ENCODE measurements around the gene PIGL. TPM values are rescaled to one million over a fixed set of nuclear protein-coding genes. Genes with fewer than 3 reads are reported as not detected.

PIGL gene
- total RNA-seq, 2 donors from 2014 or later = 35.5 to 38.7 TPM

DNA sequence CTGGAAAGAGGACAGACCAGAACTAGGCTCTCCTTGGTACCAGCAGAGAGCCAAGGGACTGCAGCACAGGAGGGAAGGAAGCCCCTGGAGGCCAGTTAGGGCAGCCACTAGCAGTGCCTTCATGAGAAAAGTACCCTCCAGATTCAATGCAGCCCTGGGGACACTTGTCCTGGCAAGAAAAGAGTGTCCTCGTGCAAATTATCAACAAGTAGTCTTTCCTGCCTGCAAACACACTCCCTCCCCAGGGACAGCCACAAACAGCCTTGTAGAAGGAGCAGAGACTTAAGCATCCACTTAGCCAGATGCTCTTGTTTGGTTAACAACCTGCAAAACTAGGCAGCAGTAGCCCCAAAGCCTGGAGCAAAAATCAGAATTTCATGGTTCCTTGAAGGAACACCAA is 112.0 kb downstream of the PIGL start:
- no peak for ATAC-seq (replicated peaks)
- H3K36me3 Mint-ChIP-seq (ENCODE audit: low read depth) = peaks cover 25% of the 10 kb centered on the region
- no peak overlapping the region for H3K27ac Mint-ChIP-seq
- H3K9me3 Mint-ChIP-seq = no peaks in the 10 kb centered on the region
- H3K4me3 Mint-ChIP-seq = no peak overlapping the region
- H3K27me3 Mint-ChIP-seq = no peaks in the 10 kb centered on the region
- H3K4me1 Mint-ChIP-seq = peaks cover 5% of the 10 kb centered on the region

DNA sequence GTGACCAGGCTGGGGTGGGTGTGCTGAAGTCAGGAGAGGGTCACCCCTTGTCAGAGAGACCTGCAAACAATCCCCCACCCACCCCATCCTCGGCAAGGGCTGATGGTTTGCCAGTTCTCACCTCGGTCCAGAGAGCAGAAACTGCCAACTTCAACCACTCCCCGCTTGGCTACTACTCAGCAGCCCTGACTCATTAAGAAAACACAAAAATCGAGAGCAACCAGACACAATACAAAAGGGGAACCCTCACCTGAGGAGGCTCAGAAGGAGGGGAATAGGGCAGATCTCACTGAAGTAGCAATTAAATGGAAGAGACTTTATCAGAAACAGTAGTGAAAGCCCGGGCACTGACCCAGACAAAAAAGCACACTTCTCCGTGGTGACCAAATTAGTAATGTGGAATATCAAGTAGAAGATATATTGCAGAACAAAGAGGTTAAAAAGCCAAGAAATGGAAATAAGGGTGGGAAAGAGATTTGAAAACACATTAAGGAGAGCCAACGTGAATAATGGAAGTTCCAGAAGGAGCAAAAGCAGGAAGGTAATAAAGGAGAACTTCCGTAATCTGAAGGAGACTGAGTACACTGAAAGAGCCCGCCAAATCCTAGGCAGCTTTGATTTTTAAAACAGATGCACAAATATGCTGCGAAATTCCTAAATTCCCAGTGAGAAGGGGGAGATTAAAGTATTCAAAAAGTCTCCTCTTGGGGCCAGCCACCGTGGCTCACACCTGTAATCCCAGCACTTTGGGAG is 112.7 kb downstream of the PIGL start:
- Mint-ChIP-seq H3K27me3 (no peaks in the 10 kb centered on the region), H3K36me3 (ENCODE audit: low read depth) (peaks cover 25% of the 10 kb centered on the region), H3K9me3 (no peaks in the 10 kb centered on the region), H3K4me3 (no peak overlapping the region), H3K4me1 (peaks cover 5% of the 10 kb centered on the region), H3K27ac (no peak overlapping the region)
- ATAC-seq (replicated peaks) = no peak

DNA sequence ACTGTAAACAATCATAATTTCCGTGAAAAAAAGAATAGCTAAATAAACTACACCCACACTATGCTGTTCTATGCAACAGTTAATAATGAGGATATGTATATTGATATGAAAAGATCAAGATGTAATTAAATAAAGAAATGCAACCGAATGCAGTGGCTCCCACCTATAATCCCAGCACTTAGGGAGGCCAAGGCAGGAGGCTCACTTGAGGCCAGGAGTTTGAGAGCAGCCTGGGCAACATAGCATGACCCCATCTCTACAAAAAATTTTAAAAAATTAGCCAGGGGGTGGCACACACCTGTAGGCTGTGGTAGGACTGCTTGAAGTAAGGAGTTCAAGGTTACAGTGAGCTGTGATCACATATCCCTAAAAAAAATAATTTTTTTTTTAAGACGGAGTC is 121.4 kb downstream of the PIGL start:
- Mint-ChIP-seq H3K36me3 (ENCODE audit: low read depth) (peaks cover 13% of the 10 kb centered on the region), H3K4me3 (no peak overlapping the region), H3K4me1 (no peaks in the 10 kb centered on the region), H3K9me3 (no peaks in the 10 kb centered on the region), H3K27ac (no peak overlapping the region), H3K27me3 (no peaks in the 10 kb centered on the region)
- ATAC-seq (replicated peaks) = no peak

DNA sequence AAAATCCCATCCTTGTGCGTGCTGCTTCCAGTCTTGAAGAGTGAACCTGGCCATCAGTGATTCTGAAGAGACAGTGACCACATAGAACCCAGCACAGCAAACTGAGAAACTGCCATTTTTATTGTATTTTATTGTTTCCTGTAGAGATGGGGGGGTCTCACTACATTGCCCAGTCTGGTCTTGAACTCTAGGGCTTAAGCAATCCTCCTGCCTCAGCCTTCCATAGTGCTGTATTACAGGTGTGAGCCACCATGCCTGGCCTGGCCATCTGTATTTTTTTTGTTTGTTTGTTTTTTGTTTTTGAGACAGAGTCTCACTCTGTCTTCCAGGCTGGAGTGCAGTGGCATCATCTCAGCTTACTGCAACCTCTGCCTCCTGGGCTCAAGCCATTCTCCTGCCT is 122.4 kb downstream of the PIGL start:
- no peaks in the 10 kb centered on the region for H3K9me3 Mint-ChIP-seq
- no peak for ATAC-seq (replicated peaks)

DNA sequence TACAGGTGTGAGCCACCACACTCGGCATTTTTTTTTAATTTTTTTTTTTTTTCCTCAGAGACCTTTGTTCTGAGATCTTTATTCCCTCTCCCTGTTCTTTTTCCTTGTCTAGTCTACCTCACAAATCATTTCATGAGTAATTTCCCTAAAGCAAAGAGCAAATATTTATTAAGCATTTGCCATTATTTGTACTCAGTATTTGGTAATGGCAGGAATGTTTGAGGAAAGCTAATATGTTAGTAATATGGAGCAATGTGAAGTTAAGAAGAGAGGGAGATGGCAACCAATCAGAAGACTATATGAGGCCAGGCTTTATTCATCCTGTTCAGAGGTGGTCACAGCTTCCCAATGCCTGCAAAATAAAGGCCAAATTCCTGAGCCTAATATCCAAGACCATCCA is 122.9 kb downstream of the PIGL start:
- no peak overlapping the region for H3K4me3 Mint-ChIP-seq
- no peaks in the 10 kb centered on the region for H3K9me3 Mint-ChIP-seq
- H3K36me3 Mint-ChIP-seq (ENCODE audit: low read depth) = peaks cover 25% of the 10 kb centered on the region
- no peaks in the 10 kb centered on the region for H3K27me3 Mint-ChIP-seq
- no peak overlapping the region for H3K27ac Mint-ChIP-seq
- no peak for ATAC-seq (replicated peaks)
- H3K4me1 Mint-ChIP-seq = no peaks in the 10 kb centered on the region

More for the DNA sequence above, 122.4 kb downstream of the PIGL start:
- Mint-ChIP-seq H3K4me1 (no peaks in the 10 kb centered on the region), H3K4me3 (no peak overlapping the region), H3K27me3 (no peaks in the 10 kb centered on the region), H3K27ac (no peak overlapping the region), H3K36me3 (ENCODE audit: low read depth) (peaks cover 24% of the 10 kb centered on the region)

DNA sequence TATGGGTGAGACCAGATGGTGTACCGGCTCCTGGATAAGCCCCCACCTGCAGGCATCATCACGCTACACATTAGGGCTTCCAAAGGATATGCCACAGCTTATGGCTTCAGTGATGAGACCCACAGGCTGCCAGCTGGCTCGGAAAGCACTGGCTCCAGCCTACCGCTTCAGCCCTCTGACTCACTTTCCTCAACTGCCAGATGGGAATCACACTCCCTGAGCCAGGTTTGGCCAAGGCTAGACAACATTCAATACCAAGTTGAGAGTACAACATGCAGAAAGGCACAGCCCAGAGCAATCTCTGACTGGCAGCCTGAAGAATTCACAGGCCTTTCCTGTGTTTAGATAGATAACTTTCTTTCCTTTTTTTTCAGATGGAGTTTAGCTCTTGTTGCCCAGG is 126.0 kb downstream of the PIGL start:
- no peak overlapping the region for H3K4me3 Mint-ChIP-seq
- no peak overlapping the region for H3K27ac Mint-ChIP-seq
- no peaks in the 10 kb centered on the region for H3K9me3 Mint-ChIP-seq
- H3K4me1 Mint-ChIP-seq = no peaks in the 10 kb centered on the region
- H3K36me3 Mint-ChIP-seq (ENCODE audit: low read depth) = peaks cover 34% of the 10 kb centered on the region
- ATAC-seq (replicated peaks) = no peak
- no peaks in the 10 kb centered on the region for H3K27me3 Mint-ChIP-seq

DNA sequence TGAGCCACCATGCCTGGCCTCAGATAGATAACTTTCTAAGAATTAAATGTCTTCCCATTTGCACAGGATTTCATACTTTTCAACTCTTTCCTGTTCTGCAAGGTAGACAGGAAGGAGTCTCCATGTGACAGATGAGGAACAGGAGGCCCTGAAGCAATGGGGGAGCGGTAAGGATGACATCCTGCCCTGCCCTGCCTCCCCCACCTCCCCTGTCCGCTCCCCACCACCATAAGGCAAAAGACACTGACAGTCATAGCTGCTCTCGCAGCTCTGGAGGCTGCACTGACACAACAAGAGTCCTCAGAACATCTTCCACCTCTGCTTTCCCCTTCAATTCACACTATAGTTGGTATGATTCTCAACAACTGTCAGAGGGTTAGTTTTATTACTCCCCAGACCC is 126.6 kb downstream of the PIGL start:
- Mint-ChIP-seq H3K27me3 (no peaks in the 10 kb centered on the region), H3K27ac (no peak overlapping the region), H3K4me1 (no peaks in the 10 kb centered on the region), H3K9me3 (no peaks in the 10 kb centered on the region), H3K4me3 (no peak overlapping the region), H3K36me3 (ENCODE audit: low read depth) (peaks cover 34% of the 10 kb centered on the region)
- ATAC-seq (replicated peaks) = no peak

DNA sequence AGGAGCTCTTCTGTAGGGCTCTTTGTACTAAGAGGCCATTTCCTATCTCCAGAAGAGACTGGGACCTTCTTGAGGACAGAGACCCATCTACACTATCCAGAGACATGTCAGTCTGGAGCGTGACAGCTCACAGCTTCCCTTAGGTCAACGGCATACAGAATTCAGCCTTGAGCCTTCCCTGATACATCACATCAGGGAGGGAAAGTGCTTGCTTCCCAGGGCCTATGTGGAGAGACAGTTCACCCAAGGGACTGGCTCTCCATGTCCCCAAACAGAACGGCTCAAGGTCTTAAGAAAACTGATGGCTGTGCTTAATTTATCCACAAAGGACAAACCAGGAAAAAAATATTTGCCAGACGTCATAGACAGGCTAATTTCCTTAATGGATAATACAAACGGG is 128.6 kb downstream of the PIGL start:
- no peak overlapping the region for H3K27ac Mint-ChIP-seq
- H3K9me3 Mint-ChIP-seq = no peaks in the 10 kb centered on the region
- H3K36me3 Mint-ChIP-seq (ENCODE audit: low read depth) = peaks cover 47% of the 10 kb centered on the region
- no peaks in the 10 kb centered on the region for H3K27me3 Mint-ChIP-seq
- H3K4me3 Mint-ChIP-seq = no peak overlapping the region
- H3K4me1 Mint-ChIP-seq = no peaks in the 10 kb centered on the region
- ATAC-seq (replicated peaks) = no peak

DNA sequence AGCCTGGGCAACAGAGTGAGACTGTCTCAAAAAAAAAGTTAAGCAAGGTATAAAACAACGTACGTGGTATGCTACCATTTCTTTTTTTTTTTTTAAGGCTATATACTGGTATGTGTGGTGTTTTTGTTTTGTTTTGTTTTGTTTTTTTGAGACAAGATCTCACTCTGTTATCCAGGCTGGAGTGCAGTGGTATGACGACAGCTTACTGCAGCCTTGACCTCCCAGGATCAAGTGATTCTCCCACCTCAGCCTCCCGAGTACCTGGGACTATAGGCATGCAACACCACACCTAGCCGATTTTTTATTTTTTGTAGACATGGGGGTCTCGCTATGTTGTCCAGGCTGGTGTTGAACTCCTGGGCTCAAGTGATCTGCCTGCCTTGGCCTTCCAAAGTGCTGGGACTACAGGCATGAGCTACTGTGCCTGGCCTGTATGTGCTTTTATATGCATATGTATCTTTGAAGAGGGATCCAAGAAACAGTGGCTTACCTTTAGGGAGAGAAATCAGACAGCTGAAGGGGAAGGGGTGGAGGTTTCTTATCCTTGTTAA is 129.8 kb downstream of the PIGL start:
- peaks cover 47% of the 10 kb centered on the region for H3K36me3 Mint-ChIP-seq (ENCODE audit: low read depth)
- no peak for ATAC-seq (replicated peaks)
- H3K4me3 Mint-ChIP-seq = no peak overlapping the region
- no peaks in the 10 kb centered on the region for H3K27me3 Mint-ChIP-seq
- H3K9me3 Mint-ChIP-seq = no peaks in the 10 kb centered on the region
- H3K4me1 Mint-ChIP-seq = no peaks in the 10 kb centered on the region
- no peak overlapping the region for H3K27ac Mint-ChIP-seq

DNA sequence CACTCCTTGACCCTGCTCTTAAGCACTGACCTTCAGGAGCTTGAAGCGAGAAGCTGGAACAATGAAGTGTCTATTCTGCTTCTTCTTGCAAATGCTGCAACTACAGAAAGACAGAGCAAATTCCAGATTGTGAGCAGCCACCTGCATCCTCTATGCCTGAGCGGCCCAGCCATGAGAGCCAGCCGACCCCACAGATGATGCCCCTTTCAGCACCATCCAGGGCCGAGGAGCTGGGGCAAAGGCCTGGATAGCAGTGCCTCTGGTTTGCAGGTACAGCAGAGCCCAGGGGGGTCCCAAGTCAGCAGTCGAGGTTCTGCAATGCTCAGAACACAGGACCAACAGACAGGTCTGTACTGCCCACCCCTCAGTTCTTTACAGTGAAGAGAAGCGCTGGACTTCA is 131.6 kb downstream of the PIGL start:
- no peaks in the 10 kb centered on the region for H3K9me3 Mint-ChIP-seq
- H3K4me3 Mint-ChIP-seq = no peak overlapping the region
- H3K27ac Mint-ChIP-seq = no peak overlapping the region
- H3K27me3 Mint-ChIP-seq = no peaks in the 10 kb centered on the region
- peaks cover 5% of the 10 kb centered on the region for H3K4me1 Mint-ChIP-seq
- peaks cover 38% of the 10 kb centered on the region for H3K36me3 Mint-ChIP-seq (ENCODE audit: low read depth)
- no peak for ATAC-seq (replicated peaks)

DNA sequence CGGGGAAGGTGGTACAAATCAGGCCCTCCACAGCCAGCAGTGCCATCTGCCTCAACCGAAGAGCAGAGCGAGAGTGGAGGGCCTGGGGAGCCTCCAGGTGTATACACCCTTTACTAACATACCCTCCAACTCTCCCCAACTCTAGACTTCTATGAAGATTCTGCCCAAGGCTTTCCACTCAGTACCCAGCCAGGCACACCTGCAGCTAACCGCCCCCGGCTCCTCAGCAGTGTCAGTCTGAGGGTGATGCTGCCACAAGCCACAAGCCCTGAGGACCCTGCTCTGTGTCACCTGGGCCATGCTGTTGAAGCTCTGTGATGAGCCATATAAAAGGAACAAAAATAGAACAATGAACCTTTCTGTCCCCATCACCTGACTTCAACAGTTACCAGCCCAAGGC is 132.4 kb downstream of the PIGL start:
- Mint-ChIP-seq H3K4me3 (no peak overlapping the region), H3K4me1 (peaks cover 5% of the 10 kb centered on the region), H3K9me3 (no peaks in the 10 kb centered on the region), H3K27ac (no peak overlapping the region), H3K36me3 (ENCODE audit: low read depth) (peaks cover 29% of the 10 kb centered on the region), H3K27me3 (no peaks in the 10 kb centered on the region)
- no peak for ATAC-seq (replicated peaks)

DNA sequence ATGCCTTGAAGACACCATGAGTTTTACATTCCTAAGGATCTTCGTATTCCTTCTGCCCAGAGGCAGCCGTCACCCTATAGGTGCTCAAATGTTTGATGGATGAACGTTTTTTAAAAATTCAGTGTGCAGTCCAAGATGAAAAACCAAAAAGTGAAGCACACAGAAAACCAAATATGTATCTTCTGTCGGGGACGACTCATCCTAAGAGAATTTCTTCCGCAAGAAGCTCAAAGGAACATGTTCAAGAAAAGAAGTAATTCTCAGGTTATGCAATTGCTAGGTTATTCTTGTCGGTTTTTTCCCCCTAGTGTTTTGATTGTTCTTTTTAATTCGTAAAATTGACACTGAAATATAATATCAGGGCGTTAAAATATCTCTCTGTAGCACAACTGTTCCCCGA is 134.8 kb downstream of the PIGL start:
- Mint-ChIP-seq H3K4me1 (peaks cover 5% of the 10 kb centered on the region), H3K27ac (peak overlapping the region; percentile 73), H3K9me3 (no peaks in the 10 kb centered on the region), H3K27me3 (no peaks in the 10 kb centered on the region), H3K4me3 (peak overlapping the region; percentile 95), H3K36me3 (ENCODE audit: low read depth) (peaks cover 28% of the 10 kb centered on the region)
- no peak for ATAC-seq (replicated peaks)

DNA sequence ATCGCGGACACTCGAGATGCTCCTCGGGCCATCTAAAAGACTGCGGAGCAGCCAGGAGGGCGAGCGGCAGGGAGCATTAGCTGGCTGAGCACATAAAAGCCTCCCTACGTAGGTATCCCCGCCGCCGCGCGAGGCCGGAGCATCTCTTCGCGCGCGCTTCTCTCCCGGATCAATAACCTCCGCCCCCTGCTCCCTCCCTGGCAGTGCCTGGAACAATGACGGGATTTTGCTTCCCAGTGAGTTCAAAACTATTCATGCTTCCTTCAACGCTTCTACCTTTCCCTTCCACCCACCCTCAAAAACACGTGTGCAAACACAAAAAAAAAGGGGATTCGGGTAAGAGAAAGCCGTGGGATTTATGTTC is 135.3 kb downstream of the PIGL start:
- peaks cover 24% of the 10 kb centered on the region for H3K36me3 Mint-ChIP-seq (ENCODE audit: low read depth)
- peak overlapping the region; percentile 95 for H3K4me3 Mint-ChIP-seq
- no peaks in the 10 kb centered on the region for H3K27me3 Mint-ChIP-seq

DNA sequence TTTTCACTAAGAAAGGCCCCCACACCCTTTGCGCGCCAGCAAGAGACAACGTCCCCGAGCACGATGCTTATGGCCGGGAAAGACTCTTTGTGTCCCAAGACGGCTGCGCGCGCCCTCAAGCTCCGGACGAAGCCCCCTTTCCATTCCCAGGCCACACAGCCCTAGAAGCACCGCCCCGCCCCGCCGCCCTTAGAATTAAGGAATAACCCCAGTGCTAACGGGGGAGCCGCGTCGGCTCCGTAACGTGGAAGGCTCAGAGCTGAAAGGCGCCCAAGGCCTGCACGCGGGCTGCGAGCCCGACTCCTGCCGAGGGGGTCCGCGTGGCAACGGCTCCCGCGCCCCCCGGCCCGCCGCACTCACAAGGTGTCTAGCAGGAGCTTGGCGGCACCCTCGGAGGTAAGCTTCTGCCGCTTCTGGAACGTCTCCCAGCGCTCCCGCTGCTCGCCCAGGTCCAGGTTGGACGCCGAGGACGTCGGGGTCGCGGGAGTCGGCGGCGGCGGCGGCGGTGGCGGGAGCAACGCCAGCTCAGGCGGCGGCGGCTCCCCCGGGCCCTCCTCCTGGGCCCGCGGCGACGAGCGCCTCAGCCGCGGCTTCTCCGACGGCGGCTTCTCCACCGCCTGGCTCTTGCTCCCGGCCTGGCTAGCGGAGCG is 135.8 kb downstream of the PIGL start:
- no peaks in the 10 kb centered on the region for H3K9me3 Mint-ChIP-seq
- peak overlapping the region; percentile 95 for H3K4me3 Mint-ChIP-seq
- H3K27ac Mint-ChIP-seq = peak overlapping the region; percentile 73
- H3K4me1 Mint-ChIP-seq = peaks cover 5% of the 10 kb centered on the region
- peaks cover 19% of the 10 kb centered on the region for H3K36me3 Mint-ChIP-seq (ENCODE audit: low read depth)
- H3K27me3 Mint-ChIP-seq = no peaks in the 10 kb centered on the region
- ATAC-seq (replicated peaks) = peak; percentile 76

More for the DNA sequence above, 135.3 kb downstream of the PIGL start:
- Mint-ChIP-seq H3K27ac (peak overlapping the region; percentile 73), H3K9me3 (no peaks in the 10 kb centered on the region), H3K4me1 (peaks cover 5% of the 10 kb centered on the region)
- ATAC-seq (replicated peaks) = peak; percentile 38
